ENCODE results near the gene ACSF2.

ACSF2 gene

GRCh38 chr17:50476545-50477315, 50.7 kb downstream of the ACSF2 start:
- no peak overlapping the region for H3K9ac ChIP-seq (ENCODE audit: insufficient read length)
- H3K27ac ChIP-seq, result no peak overlapping the region
- DNase-seq (ENCODE audit: low read depth, low spot score), result no peak
- peaks cover 4% of the 10 kb centered on the region for H3K36me3 ChIP-seq (ENCODE audit: insufficient read depth, low read length)
- H3K4me3 ChIP-seq, result no peak overlapping the region
- TF ChIP-seq POLR2AphosphoS5 (IDR thresholded peaks at IDR 0.05; ENCODE audit: borderline replicate concordance, low read depth, low read length) (no peak), EZH2 (IDR thresholded peaks at IDR 0.05) (no peak), FOXP2 (optimal IDR thresholded peaks at IDR 0.05; ENCODE audit: control extremely low read depth, extremely low read length, insufficient read depth) (no peak)
- H3K9me3 ChIP-seq (ENCODE audit: low read depth, low read length), result no peaks in the 10 kb centered on the region

GRCh38 chr17:50477976-50478375, 52.0 kb downstream of the ACSF2 start:
- no peak for TF ChIP-seq FOXP2 (optimal IDR thresholded peaks at IDR 0.05; ENCODE audit: control extremely low read depth, extremely low read length, insufficient read depth)
- TF ChIP-seq EZH2 (IDR thresholded peaks at IDR 0.05), result no peak
- no peak for TF ChIP-seq POLR2AphosphoS5 (IDR thresholded peaks at IDR 0.05; ENCODE audit: borderline replicate concordance, low read depth, low read length)
- peak overlapping the region; percentile 99 for H3K4me3 ChIP-seq
- no peak overlapping the region for H3K27ac ChIP-seq
- H3K36me3 ChIP-seq (ENCODE audit: insufficient read depth, low read length), result peaks cover 10% of the 10 kb centered on the region
- peak overlapping the region; percentile 87 for H3K9ac ChIP-seq (ENCODE audit: insufficient read length)
- H3K9me3 ChIP-seq (ENCODE audit: low read depth, low read length), result no peaks in the 10 kb centered on the region
- DNase-seq (ENCODE audit: low read depth, low spot score), result no peak

- peaks cover 12% of the 10 kb centered on the region for H3K36me3 ChIP-seq (ENCODE audit: insufficient read depth, low read length)
- peak within 1 kb of the TSS; percentile 99 for H3K4me3 ChIP-seq
- DNase-seq (ENCODE audit: low read depth, low spot score), result no peak
- peak within 1 kb of the TSS; percentile 87 for H3K9ac ChIP-seq (ENCODE audit: insufficient read length)
- no peaks in the 10 kb centered on the region for H3K9me3 ChIP-seq (ENCODE audit: low read depth, low read length)
- TF ChIP-seq EZH2 (IDR thresholded peaks at IDR 0.05), result no peak
- peak; percentile 48; the same call in 1 of the 2 replicates for TF ChIP-seq POLR2AphosphoS5 (IDR thresholded peaks at IDR 0.05; ENCODE audit: borderline replicate concordance, low read depth, low read length)
- 0 out of 2 replicates have a peak within 1 kb of the TSS, but pooled peaks have one; percentile 25 for H3K27ac ChIP-seq
Measured at GRCh38 chr17:50478391-50479381, 52.7 kb downstream of the ACSF2 start, which contains the start of gene RSAD1. TSS of gene RSAD1 (plus strand) at chr17:50478860. CDS start at chr17:50478885, 25 bp downstream.

- H3K4me3 ChIP-seq, result peak overlapping the region; percentile 99
- peak overlapping the region; percentile 87 for H3K9ac ChIP-seq (ENCODE audit: insufficient read length)
- H3K9me3 ChIP-seq (ENCODE audit: low read depth, low read length), result no peaks in the 10 kb centered on the region
- no peak overlapping the region for H3K27ac ChIP-seq
- H3K36me3 ChIP-seq (ENCODE audit: insufficient read depth, low read length), result peaks cover 17% of the 10 kb centered on the region
- DNase-seq (ENCODE audit: low read depth, low spot score), result no peak
- TF ChIP-seq POLR2AphosphoS5 (IDR thresholded peaks at IDR 0.05; ENCODE audit: borderline replicate concordance, low read depth, low read length) (no peak), FOXP2 (optimal IDR thresholded peaks at IDR 0.05; ENCODE audit: control extremely low read depth, extremely low read length, insufficient read depth) (no peak), EZH2 (IDR thresholded peaks at IDR 0.05) (no peak)
Measured at GRCh38 chr17:50479522-50480141, 53.6 kb downstream of the ACSF2 start.

GRCh38 chr17:50480142-50480764, 54.2 kb downstream of the ACSF2 start:
- no peak for DNase-seq (ENCODE audit: low read depth, low spot score)
- Histone ChIP-seq H3K4me3 (peak overlapping the region; percentile 99), H3K27ac (no peak overlapping the region), H3K36me3 (ENCODE audit: insufficient read depth, low read length) (peaks cover 17% of the 10 kb centered on the region), H3K9me3 (ENCODE audit: low read depth, low read length) (no peaks in the 10 kb centered on the region), H3K9ac (ENCODE audit: insufficient read length) (no peak overlapping the region)
- no peak for TF ChIP-seq EZH2 (IDR thresholded peaks at IDR 0.05)
- no peak for TF ChIP-seq FOXP2 (optimal IDR thresholded peaks at IDR 0.05; ENCODE audit: control extremely low read depth, extremely low read length, insufficient read depth)
- TF ChIP-seq POLR2AphosphoS5 (IDR thresholded peaks at IDR 0.05; ENCODE audit: borderline replicate concordance, low read depth, low read length), result no peak

- DNase-seq (ENCODE audit: low read depth, low spot score), result no peak
- Histone ChIP-seq H3K27ac (0 out of 2 replicates have a peak overlapping the region, but pooled peaks have one; percentile 15), H3K9me3 (ENCODE audit: low read depth, low read length) (no peaks in the 10 kb centered on the region), H3K4me3 (no peak overlapping the region), H3K9ac (ENCODE audit: insufficient read length) (no peak overlapping the region), H3K36me3 (ENCODE audit: insufficient read depth, low read length) (peaks cover 17% of the 10 kb centered on the region)
- TF ChIP-seq POLR2AphosphoS5 (IDR thresholded peaks at IDR 0.05; ENCODE audit: borderline replicate concordance, low read depth, low read length) (no peak), FOXP2 (optimal IDR thresholded peaks at IDR 0.05; ENCODE audit: control extremely low read depth, extremely low read length, insufficient read depth) (no peak), EZH2 (IDR thresholded peaks at IDR 0.05) (no peak)
Measured at GRCh38 chr17:50480854-50481490, 55.0 kb downstream of the ACSF2 start.

- H3K36me3 ChIP-seq (ENCODE audit: insufficient read depth, low read length), result peaks cover 17% of the 10 kb centered on the region
- no peaks in the 10 kb centered on the region for H3K9me3 ChIP-seq (ENCODE audit: low read depth, low read length)
- no peak overlapping the region for H3K9ac ChIP-seq (ENCODE audit: insufficient read length)
- TF ChIP-seq FOXP2 (optimal IDR thresholded peaks at IDR 0.05; ENCODE audit: control extremely low read depth, extremely low read length, insufficient read depth) (no peak), EZH2 (IDR thresholded peaks at IDR 0.05) (no peak), POLR2AphosphoS5 (IDR thresholded peaks at IDR 0.05; ENCODE audit: borderline replicate concordance, low read depth, low read length) (no peak)
- H3K27ac ChIP-seq, result 0 out of 2 replicates have a peak overlapping the region, but pooled peaks have one; percentile 15
- no peak for DNase-seq (ENCODE audit: low read depth, low spot score)
- H3K4me3 ChIP-seq, result no peak overlapping the region
Measured at GRCh38 chr17:50481648-50482047, 55.6 kb downstream of the ACSF2 start.

All from SK-N-MC (cell line).